Stomach (tissue), 4 donors: ENCODE measurements around the gene RIN3.
"Not testable (repeated sequence)": the region's sequence is repeated elsewhere in the genome, so short reads cannot be mapped to it uniquely, and the experiment has no call there.

Experiments used
- EP300 ChIP-seq: sonication (generic); formaldehyde crosslinking; IDR thresholded peaks from one replicate; pipeline ENCODE4 v1.6.1; 2017; ENCODE audit warnings: antibody characterized with exemption
- POLR2A ChIP-seq, 4 donors: fragments of 450-650 bp; IDR thresholded peaks; one replicate each; pipeline ENCODE4 v1.6.1; 2016; ENCODE audit warnings: antibody characterized with exemption in 4 of 4, control low read depth in 2 of 4, mild to moderate bottlenecking in 1 of 4, moderate library complexity in 1 of 4
- TF ChIP-seq, protein P1 (sequence below), 7 experiments: fragments of 450-650 bp in 4 of 7; fragments of 200-600 bp in 3 of 7; sonication (generic) in 3 of 7; IDR thresholded peaks; one replicate each; pipeline ENCODE4 v1.5.1; 2016 to 2019; ENCODE audit warnings: antibody characterized with exemption in 7 of 7, control low read depth in 2 of 7, mild to moderate bottlenecking in 1 of 7

GRCh38 chr14:92639472-92640117 is 126.0 kb downstream of the RIN3 start:
- TF ChIP-seq, protein P1, sequence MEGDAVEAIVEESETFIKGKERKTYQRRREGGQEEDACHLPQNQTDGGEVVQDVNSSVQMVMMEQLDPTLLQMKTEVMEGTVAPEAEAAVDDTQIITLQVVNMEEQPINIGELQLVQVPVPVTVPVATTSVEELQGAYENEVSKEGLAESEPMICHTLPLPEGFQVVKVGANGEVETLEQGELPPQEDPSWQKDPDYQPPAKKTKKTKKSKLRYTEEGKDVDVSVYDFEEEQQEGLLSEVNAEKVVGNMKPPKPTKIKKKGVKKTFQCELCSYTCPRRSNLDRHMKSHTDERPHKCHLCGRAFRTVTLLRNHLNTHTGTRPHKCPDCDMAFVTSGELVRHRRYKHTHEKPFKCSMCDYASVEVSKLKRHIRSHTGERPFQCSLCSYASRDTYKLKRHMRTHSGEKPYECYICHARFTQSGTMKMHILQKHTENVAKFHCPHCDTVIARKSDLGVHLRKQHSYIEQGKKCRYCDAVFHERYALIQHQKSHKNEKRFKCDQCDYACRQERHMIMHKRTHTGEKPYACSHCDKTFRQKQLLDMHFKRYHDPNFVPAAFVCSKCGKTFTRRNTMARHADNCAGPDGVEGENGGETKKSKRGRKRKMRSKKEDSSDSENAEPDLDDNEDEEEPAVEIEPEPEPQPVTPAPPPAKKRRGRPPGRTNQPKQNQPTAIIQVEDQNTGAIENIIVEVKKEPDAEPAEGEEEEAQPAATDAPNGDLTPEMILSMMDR (IDR thresholded peaks at IDR 0.05): not testable (repeated sequence)
- TF ChIP-seq POLR2A (IDR thresholded peaks at IDR 0.05); EP300: not testable (repeated sequence)
